Ovary (tissue), 3 donors: Measurements from ENCODE around the gene AKR1C3.

ENCODE experiments used
- CTCF ChIP-seq, 3 donors: fragments of 450-650 bp in 2 of 3; fragments of 200-600 bp in 1 of 3; IDR thresholded peaks; one replicate each; pipeline versions ENCODE4 v1.5.1 to v1.8.0; 2016 to 2022; ENCODE audit warnings: antibody characterized with exemption in 3 of 3, mild to moderate bottlenecking in 1 of 3
- POLR2A ChIP-seq: fragments of 450-650 bp; IDR thresholded peaks from one replicate; pipeline ENCODE4 v1.6.1; 2017; ENCODE audit warnings: antibody characterized with exemption, mild to moderate bottlenecking, moderate library complexity
- donor health status: DM: no; HTN: no; CAD: no.

GRCh38 chr10:5089865-5090264, 4.3 kb upstream of the AKR1C3 start:
- no peak for TF ChIP-seq CTCF (IDR thresholded peaks at IDR 0.05)
- TF ChIP-seq POLR2A, result no peak
